ENCODE measurements around the gene PFDN2. TPM values are rescaled to one million over a fixed set of nuclear protein-coding genes. Genes with fewer than 3 reads are reported as not detected.

The PFDN2 gene
- total and polyA plus RNA-seq, 2 of the 8 experiments (the other 6 are each of a cell fraction or from before 2014, with no cell fraction given) = 66.2 to 71.2 TPM

- TF ChIP-seq CTCF (IDR thresholded peaks at IDR 0.05; ENCODE audit: control extremely low read depth in 1 of 3, insufficient read depth in 1 of 3, low read depth in 1 of 3, low read length in 3 of 3) (no peak), BACH1 (IDR thresholded peaks at IDR 0.05; ENCODE audit: low read length) (no peak), MAX (IDR thresholded peaks at IDR 0.05) (no peak), SP2 (IDR thresholded peaks at IDR 0.05; ENCODE audit: low read length) (no peak), CBX8 (IDR thresholded peaks at IDR 0.05; ENCODE audit: borderline replicate concordance, low read depth, low read length) (no peak)
These were observed 56.4 kb downstream of the PFDN2 start (continued) for GRCh38 chr1:161061419-161061818.

Data from H1 (cell line).